MM.1S (cell line): Measurements from ENCODE around the gene SLC6A12.

Source experiments
- DNase-seq: peaks from one replicate; pipeline ENCODE4 v3.0.0-alpha.2; 2015
- H2AFZ ChIP-seq: fragments of 300-600 bp; sonication (generic); 2 replicates; pipeline ENCODE4 v1.6.0; 2016; ENCODE audit warnings: antibody characterized with exemption, low read length
- H3F3A ChIP-seq: fragments of 300-600 bp; sonication (generic); 2 replicates; pipeline ENCODE4 v1.6.1; 2016; ENCODE audit warnings: mild to moderate bottlenecking, antibody characterized with exemption, low read length, moderate library complexity, mixed read lengths; ENCODE audit not compliant: insufficient read depth
- H3K27ac ChIP-seq: fragments of 300-600 bp; sonication (generic); 2 replicates; pipeline ENCODE4 v1.5.1; 2016; ENCODE audit warnings: mild to moderate bottlenecking, low read length
- H3K27me3 ChIP-seq: fragments of 300-600 bp; sonication (generic); replicated peaks from 2 replicates; pipeline ENCODE4 v1.6.0; 2016; ENCODE audit warnings: low read length; ENCODE audit not compliant: insufficient read depth
- H3K36me3 ChIP-seq: fragments of 300-600 bp; sonication (generic); replicated peaks from 2 replicates; pipeline ENCODE4 v1.6.1; 2016; ENCODE audit warnings: mild to moderate bottlenecking, low read length, mixed read lengths; ENCODE audit not compliant: insufficient read depth
- H3K4me1 ChIP-seq: fragments of 300-600 bp; sonication (generic); 2 replicates; pipeline ENCODE4 v1.6.1; 2016; ENCODE audit warnings: low read length, mixed read lengths
- H3K4me2 ChIP-seq: fragments of 300-600 bp; sonication (generic); 2 replicates; pipeline ENCODE4 v1.6.0; 2016; ENCODE audit warnings: low read depth, low read length
- H3K4me3 ChIP-seq: fragments of 300-600 bp; sonication (generic); 2 replicates; pipeline ENCODE4 v1.5.1; 2016; ENCODE audit warnings: low read length, mixed read lengths
- H3K79me2 ChIP-seq: fragments of 300-600 bp; sonication (generic); 2 replicates; pipeline ENCODE4 v1.6.1; 2016; ENCODE audit warnings: mixed run types, low read length, mixed read lengths
- H3K9ac ChIP-seq: fragments of 300-600 bp; sonication (generic); 2 replicates; pipeline ENCODE4 v1.6.1; 2016; ENCODE audit warnings: low read length, mixed read lengths
- H3K9me2 ChIP-seq: fragments of 300-600 bp; sonication (generic); replicated peaks from 2 replicates; pipeline ENCODE4 v1.6.1; 2016; ENCODE audit warnings: mild to moderate bottlenecking, low read length, mixed read lengths; ENCODE audit not compliant: insufficient read depth
- H3K9me3 ChIP-seq: fragments of 300-600 bp; sonication (generic); replicated peaks from 2 replicates; pipeline ENCODE4 v1.6.1; 2016; ENCODE audit warnings: mild to moderate bottlenecking, low read length, mixed read lengths; ENCODE audit not compliant: insufficient read depth
- H4K20me1 ChIP-seq: fragments of 300-600 bp; sonication (generic); 2 replicates; pipeline ENCODE4 v1.6.1; 2016; ENCODE audit warnings: mild to moderate bottlenecking, low read length, moderate library complexity, mixed read lengths; ENCODE audit not compliant: insufficient read depth
- CTCF ChIP-seq: fragments of 300-600 bp; sonication (generic); IDR thresholded peaks from 2 replicates; pipeline ENCODE4 v1.5.1; 2016; ENCODE audit warnings: antibody characterized with exemption, low read length, mixed read lengths
- EZH2 ChIP-seq: fragments of 300-600 bp; sonication (generic); optimal IDR thresholded peaks from 2 replicates; pipeline ENCODE3; 2017; ENCODE audit warnings: low read depth, mild to moderate bottlenecking, antibody characterized with exemption, low read length, mixed read lengths
- EZH2phosphoT487 ChIP-seq: fragments of 300-600 bp; sonication (generic); IDR thresholded peaks from 2 replicates; pipeline ENCODE4 v1.6.1; 2018; ENCODE audit warnings: antibody characterized with exemption, low read length

SLC6A12 gene

GRCh38 chr12:203462-204260 lies 10.3 kb downstream of the SLC6A12 start:
- no peaks in the 10 kb centered on the region for H3K9me2 ChIP-seq
- TF ChIP-seq CTCF (no peak), EZH2 (no peak), EZH2phosphoT487 (no peak)
- no peak overlapping the region for H3K27ac ChIP-seq
- no peak overlapping the region for H3K4me2 ChIP-seq
- H3K36me3 ChIP-seq, result no peaks in the 10 kb centered on the region
- H3K4me1 ChIP-seq, result no peaks in the 10 kb centered on the region; the same call in 1 of the 2 replicates
- H3K9ac ChIP-seq, result no peak overlapping the region
- no peak overlapping the region for H2AFZ ChIP-seq
- H4K20me1 ChIP-seq, result no peaks in the 10 kb centered on the region
- no peaks in the 10 kb centered on the region for H3F3A ChIP-seq
- no peaks in the 10 kb centered on the region for H3K79me2 ChIP-seq
- no peak overlapping the region for H3K4me3 ChIP-seq
- no peaks in the 10 kb centered on the region for H3K9me3 ChIP-seq
- DNase-seq, result no peak
- H3K27me3 ChIP-seq, result peaks cover 42% of the 10 kb centered on the region

GRCh38 chr12:203074-203461 lies 10.9 kb downstream of the SLC6A12 start:
- H3K27me3 ChIP-seq, result peaks cover 48% of the 10 kb centered on the region
- no peak overlapping the region for H3K4me2 ChIP-seq
- no peak overlapping the region for H3K27ac ChIP-seq
- no peaks in the 10 kb centered on the region for H3K9me3 ChIP-seq
- no peak overlapping the region for H3K9ac ChIP-seq
- no peaks in the 10 kb centered on the region; the same call in 1 of the 2 replicates for H3K4me1 ChIP-seq
- H3K9me2 ChIP-seq, result no peaks in the 10 kb centered on the region
- H3F3A ChIP-seq, result no peaks in the 10 kb centered on the region
- no peak for DNase-seq
- no peaks in the 10 kb centered on the region for H3K36me3 ChIP-seq
- H2AFZ ChIP-seq, result no peak overlapping the region
- no peaks in the 10 kb centered on the region for H3K79me2 ChIP-seq
- H3K4me3 ChIP-seq, result no peak overlapping the region
- H4K20me1 ChIP-seq, result no peaks in the 10 kb centered on the region
- TF ChIP-seq EZH2, result no peak
- TF ChIP-seq EZH2phosphoT487, result no peak
- no peak for TF ChIP-seq CTCF

- Histone ChIP-seq H3K9ac (no peak overlapping the region), H2AFZ (no peak overlapping the region), H3K4me3 (no peak overlapping the region), H3K9me2 (no peaks in the 10 kb centered on the region), H4K20me1 (no peaks in the 10 kb centered on the region), H3F3A (no peaks in the 10 kb centered on the region), H3K4me2 (no peak overlapping the region), H3K27ac (no peak overlapping the region), H3K27me3 (peaks cover 51% of the 10 kb centered on the region), H3K4me1 (no peaks in the 10 kb centered on the region; the same call in 1 of the 2 replicates), H3K9me3 (no peaks in the 10 kb centered on the region), H3K79me2 (no peaks in the 10 kb centered on the region), H3K36me3 (no peaks in the 10 kb centered on the region)
- no peak for DNase-seq
- TF ChIP-seq CTCF (no peak), EZH2phosphoT487 (no peak), EZH2 (no peak)
Measured at GRCh38 chr12:202081-202731, 11.8 kb downstream of the SLC6A12 start.
